ENCODE measurements around the gene NEDD8.
A peak's percentile ranks its signal among the peaks of the same experiment; 100 is the strongest.

Gene NEDD8

DNA sequence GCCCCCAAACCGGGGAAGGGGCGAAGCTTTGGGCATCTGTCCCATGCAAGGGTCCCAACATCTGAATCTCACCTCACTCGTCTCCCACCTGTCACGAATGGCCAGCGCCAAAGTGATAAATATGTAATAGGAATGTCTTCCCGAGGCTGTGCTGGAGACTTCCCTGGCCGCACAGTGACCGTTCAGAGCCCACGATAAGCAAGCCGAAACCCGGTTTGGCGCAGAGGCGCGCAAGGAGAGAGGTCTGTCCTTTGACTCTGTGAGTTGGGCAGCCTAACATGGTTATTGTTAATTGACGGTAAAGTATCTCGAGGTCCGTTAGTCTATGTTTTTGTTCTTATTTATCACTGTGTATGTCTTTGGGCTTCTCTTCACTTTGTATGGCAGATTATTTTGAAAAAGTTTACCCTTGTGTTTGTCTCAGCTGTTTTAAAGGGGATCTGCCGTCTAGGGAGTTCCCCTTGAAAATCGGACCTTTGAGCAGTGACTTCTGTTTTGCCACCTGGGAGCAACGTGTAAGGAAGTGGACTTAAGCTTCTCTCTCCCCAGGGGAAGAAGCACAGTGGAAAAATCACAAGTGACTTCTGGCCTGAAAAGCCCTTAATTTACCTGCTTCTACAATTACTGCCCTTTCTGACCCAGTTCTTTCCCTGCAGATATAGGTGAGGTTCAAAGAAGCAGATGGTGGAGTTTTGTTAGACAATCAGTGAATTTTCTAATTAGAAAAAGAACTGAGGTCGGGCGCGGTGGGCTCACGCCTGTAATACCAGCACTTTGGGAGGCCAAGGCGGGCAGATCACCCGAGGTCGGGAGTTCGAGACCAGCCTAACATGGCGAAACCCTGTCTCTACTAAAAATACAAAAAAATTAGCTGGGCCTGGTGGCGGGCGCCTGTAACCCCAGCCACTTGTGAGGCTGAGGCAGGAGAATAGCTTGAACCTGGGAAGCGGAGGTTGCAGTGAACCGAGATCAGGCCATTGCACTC is 35.8 kb downstream of the NEDD8 start:
- DNase-seq (ENCODE audit: low read depth), result no peak

DNA sequence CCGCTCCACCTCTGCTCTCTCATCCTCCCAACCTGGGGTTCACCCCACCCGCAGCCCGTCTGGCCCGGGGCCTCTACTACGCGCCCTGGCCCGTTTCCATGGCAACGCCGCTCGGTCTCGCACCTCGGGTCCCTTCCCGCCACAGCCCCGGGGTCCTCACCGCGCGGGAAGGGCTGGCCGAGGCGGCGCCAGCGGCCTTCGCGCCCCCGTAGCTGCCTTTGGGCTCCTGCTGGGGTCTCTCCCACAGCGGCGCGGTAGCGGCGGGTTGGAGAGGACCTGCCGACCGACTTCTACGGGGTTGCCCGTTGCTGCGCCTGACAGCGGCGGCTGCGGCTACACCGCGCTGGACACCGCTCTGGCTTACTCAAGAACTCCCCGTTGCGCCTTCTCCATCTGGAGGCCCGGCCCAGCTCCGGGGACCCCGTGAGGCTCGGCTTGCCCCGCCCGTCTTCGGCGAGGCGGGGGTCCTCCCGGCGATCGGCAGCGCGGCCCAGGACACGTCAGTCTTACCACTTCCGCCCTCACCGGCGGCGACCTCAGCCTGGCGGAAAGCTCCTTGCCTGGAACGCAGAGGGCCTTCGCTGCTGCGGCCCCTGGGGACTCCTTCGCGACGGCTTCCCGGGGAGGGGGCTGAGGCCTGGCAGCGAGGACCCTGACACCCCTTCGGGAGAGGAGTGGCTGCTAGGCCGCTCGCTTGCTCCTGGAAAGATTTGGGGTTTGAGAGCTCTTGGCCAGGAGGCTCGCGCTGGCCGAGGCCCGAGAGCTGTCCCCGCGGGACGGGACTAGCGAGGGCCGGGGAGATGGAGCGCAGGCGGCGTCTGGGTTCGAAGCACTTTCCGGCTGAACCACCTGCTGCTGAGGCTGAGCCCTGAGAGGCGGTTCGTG is 36.7 kb downstream of the NEDD8 start, which contains the start of gene TM9SF1:
TSS of gene TM9SF1 (minus strand) at position 256 of the 885 bp plus-strand sequence. CDS start 422 bp downstream, outside the sequence.
- peak; percentile 82 for DNase-seq (ENCODE audit: low read depth)

DNA sequence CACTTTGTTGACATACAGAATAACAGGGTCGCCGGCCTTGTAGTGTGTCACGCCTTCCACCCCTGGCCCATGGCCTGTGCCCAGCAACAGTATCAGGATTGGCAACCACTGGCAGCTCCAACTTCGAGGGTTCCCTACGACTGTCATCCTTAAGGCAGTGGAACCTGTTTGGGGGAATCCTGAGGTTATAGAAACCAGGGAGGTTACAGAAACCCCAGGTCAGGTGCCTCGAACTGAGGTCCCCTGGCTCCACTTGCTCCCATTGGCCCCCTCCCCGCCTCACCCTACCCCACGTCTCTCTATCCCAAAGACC is 37.3 kb downstream of the NEDD8 start:
- no peak for DNase-seq (ENCODE audit: low read depth)

DNA sequence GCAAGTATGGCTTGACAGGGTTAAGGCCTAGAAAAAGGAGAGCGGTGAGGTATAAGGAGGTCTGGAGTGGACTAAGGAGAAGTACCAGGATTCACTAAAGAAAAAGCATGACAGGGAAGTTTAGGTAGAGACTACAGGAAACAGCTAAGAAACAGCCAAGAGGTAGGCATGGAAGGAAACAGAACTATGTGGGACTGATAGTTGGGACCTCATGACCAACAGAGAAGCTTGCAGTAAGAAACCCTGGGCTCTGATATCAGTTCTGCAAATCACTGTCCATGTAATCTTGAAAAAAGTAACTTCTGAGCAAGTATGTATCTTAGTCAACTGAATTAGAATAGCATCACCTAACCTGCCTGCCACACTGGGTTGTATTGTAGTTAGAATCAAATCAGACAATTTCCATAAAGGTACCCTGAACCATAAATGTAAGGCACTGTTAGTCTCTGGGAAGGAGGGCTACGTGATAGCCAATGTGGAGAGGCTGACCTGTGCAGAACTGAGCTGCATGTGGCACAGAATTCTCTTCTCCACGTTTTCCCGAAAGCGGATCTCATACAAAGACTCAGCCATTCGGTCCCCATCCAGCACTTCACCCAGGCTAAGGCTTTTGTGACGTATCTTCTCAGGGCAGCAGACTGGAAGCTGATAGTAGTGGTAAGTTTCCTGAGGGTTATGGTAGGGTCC is 37.8 kb downstream of the NEDD8 start:
- no peak for DNase-seq (ENCODE audit: low read depth)

DNA sequence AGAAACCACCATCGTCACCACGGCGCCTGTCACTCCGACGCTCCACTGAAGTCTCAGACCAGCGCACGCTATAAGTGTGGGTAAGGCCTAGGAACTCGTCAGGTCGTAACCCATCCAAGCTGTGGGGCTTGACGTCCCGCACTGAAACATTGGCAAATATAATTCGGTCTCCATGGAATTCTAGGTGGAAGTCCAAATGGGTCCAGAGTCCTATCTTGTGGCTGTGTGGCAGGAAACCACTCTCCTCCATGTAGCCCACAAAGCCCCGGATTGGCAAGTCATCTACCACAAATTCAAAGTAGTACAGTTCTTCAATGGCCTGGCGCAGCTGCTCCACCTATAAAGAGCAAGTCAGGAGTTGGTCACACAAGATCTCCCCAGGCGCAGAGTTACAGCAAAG is 39.2 kb downstream of the NEDD8 start:
- DNase-seq (ENCODE audit: low read depth), result no peak

DNA sequence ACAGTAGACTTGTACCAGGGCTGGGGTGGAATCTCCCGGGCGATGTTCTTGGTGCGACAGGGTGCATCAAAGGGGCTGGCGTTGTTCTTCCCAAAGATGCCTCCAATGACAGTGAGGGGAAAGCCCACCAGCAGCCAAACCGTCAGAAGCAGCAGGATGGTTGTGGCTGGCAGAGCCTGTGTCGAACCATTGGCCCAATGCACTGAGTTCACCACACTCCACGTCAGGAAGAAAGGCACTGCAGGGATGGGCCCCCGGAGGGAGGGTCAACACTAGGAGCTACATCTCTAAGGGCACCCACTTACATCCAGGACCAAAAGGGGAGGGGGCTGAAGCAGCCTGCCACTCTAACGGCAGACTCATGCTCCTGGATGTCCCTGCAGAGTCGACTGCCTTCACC is 41.8 kb downstream of the NEDD8 start:
- DNase-seq (ENCODE audit: low read depth), result no peak

DNA sequence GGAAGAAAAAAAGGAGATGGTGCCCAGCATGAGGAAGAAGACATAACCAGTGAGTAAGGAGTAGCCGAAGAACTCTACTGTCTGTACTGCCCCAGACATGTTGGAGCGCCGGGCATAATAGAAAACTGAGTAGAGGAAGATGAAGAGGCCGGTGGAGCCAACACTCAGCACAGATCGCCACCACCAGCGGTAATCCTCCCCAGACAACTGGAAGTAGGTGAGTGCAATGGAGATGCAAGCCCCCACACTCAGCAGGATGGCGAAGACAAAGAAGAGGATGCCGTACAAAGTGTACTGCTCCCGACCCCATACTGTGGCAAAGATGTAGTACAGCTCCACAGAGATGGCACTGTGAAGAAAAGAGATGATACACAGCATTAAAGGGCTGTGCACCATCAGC is 42.7 kb downstream of the NEDD8 start:
- no peak for DNase-seq (ENCODE audit: low read depth)

DNA sequence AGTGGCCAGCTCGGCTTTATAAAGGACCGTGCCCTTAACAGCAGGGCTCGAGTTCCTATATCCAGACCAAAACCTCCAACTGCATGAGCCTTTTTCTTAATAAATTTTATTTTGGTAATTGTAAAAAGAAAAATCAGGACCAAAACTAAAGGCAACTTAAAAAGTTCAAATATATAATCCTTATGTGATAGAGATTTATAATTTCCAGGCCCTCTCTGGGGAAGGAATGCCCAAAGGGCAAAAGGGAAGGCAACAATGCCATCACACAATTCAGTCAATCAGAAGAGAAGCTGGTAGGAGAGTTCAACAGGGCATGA is 43.1 kb downstream of the NEDD8 start:
- no peak for DNase-seq (ENCODE audit: low read depth)

DNA sequence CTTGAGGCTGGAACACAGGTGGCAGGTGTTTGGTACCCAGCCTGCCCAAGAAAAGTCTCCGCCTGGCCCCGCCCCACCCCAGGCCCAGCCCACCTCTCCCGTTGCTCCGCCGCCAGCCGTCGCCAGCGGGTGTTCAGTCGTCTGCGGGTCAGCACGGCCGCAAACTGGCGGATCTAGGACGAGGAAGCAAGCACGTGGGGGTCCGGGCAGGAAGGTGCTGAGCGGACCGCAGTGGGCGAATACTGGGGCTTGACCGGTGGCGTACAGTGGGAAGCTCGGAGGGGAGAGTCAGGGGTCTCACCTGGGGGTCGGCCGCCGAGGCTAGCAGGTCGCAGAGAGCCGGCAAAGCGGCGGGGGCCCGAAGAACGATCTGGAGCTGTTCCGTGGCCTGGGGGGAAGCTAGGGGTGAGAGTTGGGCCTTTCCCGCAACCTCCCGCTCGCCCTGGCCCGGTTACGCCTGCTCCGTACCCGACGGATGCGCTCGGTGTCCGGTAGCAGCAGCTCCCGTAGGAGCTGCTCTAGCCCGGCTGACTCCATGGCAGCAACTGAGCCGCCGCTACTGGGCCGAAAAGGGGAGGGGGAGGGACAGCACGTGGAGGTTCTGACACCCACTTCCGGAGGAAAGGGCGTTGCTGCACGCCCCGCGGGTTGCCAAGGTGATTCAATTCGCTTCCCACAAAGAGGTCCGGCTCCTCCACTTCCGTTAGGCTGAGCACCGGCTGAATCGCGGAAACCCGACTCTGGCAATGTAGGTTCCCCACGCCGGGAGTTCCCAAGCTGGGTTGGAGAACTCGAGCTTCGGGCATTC is 43.7 kb downstream of the NEDD8 start, which contains the start of gene IPO4:
TSS of gene IPO4 (minus strand) at position 566 of the 808 bp plus-strand sequence. CDS start at position 537, 29 bp downstream.
- peak; percentile 94 for DNase-seq (ENCODE audit: low read depth)

DNA sequence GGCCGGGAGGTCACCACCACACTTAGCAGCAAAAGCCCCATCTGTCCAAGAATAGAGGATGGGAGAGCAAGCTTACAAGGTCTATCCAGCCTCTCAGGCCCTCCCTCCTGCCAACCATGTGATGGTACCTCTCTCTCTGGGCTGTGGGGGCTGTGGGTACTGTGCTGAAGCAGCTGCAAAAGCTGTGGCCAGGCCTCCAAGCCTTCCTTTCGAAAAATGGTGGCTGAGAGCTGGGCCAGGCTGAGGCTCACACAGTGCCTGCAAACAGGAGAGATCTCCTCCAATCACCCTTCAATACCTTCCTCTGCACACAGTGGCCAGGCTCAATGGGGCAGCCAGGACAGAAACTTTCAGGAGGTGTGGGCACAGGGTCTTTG is 44.6 kb downstream of the NEDD8 start:
- no peak for DNase-seq (ENCODE audit: low read depth)

DNA sequence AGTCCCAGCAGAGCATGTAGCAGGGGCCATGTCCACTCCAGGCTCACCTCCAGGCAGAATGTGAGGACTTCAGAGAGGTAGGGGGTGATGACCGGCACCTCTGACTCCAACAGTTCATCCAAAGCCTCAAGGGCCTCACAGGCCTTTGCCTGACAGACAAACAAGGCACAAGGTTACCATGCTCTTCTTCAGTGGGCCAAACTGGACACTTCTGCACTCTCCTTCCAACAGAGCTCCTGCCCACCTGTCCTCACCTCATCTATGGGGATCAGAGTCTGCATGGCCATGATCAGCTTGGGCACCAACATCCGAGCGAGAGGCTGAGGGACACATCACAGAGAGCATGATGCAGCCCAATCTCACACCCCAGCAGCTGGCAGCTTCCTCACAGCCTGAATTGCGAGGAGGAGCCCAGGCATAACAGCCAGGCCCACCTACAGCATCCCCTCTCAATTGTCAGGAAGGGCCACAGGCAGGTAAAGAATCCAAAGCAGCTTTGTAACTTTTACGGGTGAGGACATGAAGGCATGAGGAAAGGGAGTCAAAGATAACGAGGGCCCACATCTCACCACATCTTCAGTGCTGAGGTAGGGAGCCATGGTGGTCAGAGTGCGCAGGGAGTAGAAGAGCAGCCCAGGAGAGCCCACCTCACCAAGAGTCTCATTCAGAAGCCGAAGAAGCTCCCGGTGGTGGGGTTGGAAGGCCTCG is 45.2 kb downstream of the NEDD8 start:
- DNase-seq (ENCODE audit: low read depth), result no peak

DNA sequence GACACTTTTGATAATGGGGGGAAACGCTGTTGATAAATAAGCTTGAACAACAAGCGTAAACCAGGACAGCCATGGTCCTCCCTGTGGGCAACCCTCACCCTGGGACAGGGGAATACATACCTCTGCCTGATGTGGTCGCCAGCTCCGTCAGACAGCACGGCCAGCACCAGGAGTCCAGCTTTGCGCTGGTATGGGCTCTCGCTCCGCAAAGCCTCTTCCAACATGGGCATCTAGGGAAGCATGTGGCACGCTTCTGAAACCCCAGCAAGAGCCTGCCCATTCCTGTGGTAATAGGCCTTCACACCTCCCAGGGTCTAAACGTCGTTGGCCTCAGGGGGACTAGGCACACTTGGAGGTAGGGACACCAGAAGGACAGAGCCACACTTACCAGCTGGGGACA is 46.4 kb downstream of the NEDD8 start:
- DNase-seq (ENCODE audit: low read depth), result no peak

DNA sequence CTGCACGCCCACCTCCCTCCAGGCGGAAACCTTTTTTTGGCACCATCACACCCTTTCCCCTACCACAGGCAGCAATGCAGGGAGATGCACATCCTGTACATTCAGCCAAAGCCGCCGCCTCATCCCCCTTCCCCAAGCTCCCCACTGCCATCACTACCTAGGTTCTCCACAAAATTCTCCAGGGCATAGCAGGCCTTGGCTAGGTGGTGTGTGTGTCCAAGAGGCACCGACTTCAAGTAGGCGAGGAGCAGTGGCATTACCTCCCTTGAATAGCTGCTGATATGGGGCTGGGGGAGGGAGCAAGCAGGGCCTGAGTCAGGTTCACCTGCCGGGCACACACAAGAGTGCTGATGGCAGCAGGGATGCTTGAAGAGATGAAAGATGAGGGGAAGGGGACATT is 47.1 kb downstream of the NEDD8 start:
- DNase-seq (ENCODE audit: low read depth), result no peak

DNA sequence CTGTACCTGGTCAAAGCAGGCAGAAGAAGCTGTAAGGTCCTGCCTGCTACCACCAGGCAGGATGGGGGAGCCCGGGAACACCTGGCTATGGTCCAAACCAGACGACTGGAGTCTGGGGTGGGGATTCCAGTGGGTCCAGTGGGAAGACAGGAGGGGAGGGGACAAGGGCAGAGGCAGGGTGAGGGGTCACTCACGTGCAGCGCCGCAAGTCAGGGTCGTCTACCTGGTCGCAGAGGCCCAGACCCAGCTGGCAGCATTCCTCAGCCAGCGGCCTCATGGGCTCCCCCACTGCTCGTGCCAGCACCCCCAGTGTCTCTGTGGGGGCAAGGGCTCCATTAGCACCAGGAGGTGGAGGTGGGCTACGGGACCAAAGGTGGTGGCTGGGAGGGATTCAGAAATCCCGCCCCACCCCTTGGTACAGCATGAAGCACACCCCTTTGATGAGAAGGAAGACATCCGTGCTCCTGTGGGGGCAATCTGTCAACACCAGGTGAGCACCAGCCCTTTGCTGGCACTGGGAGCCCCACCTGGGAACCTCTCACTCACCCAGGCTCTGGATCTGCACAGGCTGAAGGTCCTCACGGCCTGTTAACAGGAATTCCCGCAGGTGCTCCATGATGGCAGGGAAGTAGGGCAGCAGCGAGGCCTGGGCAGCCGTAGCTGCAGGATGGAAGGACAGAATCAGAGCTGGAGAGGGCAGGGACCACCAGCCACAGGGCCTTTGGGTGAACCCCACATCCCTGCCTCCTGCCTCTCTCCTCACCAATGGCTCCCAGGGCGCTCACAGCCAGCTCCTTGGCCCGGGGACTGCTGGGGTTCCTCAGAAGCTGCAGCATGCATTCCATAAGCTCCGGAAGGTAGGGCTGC is 47.8 kb downstream of the NEDD8 start:
- no peak for DNase-seq (ENCODE audit: low read depth)

DNA sequence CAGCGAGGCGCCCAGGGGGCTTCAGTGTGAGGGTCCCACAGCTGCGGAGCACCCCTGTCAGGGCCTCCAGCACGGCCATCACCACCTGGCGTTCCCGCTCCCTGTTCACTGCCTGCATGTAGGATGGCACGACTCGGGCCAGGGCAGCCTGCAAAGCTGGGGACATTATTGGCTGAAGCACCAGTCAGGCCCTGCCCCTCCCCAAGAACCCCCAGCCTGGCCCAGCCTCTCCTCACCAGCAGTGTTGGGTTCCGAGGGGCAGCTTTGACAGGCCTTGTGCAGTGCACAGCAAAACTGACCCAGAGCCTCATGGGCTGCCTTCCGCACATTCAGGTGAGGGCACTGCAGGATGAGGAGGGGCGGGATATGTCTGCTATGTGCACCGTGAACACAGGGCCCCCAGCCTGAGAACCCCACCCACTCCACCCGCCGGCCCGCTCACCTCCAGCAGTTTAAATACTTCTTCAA is 49.1 kb downstream of the NEDD8 start:
- no peak for DNase-seq (ENCODE audit: low read depth)

DNA sequence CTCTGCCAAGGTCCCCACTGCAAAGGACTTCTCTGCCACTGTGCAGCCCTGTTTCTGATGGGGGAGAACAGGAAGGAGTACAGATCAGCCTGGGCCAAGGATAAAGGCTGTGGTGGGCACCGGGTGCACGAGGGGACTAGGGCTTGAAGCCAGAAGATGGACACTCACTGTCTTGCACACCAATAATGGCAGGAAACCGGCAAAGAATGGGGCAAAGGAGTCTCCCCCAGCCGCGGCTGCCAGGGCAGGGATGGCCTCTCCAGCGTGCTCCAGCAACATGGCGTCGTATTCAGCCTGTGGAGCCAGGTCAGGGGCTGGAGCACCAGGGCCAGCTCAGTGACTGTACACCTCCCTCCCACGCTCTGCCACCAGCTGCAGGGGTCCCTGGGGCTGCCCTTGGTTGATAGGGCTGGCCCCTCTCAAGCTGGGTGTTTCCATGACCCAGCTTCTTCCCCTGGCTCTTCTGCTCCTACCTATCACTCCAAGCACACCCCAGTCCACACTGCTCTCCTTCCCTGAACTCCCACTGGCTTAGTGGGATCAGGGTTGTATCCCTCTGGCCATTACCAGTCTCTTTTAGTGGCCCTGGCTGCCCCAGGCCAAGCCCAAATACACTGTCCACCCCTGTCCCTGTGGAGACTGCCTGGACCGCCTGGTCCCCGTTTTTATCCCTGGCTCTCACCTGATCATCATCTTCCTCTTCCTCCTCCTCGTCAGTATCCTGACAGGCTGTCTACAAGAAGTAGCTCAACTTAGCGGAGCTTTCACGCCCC is 49.9 kb downstream of the NEDD8 start:
- no peak for DNase-seq (ENCODE audit: low read depth)

DNA sequence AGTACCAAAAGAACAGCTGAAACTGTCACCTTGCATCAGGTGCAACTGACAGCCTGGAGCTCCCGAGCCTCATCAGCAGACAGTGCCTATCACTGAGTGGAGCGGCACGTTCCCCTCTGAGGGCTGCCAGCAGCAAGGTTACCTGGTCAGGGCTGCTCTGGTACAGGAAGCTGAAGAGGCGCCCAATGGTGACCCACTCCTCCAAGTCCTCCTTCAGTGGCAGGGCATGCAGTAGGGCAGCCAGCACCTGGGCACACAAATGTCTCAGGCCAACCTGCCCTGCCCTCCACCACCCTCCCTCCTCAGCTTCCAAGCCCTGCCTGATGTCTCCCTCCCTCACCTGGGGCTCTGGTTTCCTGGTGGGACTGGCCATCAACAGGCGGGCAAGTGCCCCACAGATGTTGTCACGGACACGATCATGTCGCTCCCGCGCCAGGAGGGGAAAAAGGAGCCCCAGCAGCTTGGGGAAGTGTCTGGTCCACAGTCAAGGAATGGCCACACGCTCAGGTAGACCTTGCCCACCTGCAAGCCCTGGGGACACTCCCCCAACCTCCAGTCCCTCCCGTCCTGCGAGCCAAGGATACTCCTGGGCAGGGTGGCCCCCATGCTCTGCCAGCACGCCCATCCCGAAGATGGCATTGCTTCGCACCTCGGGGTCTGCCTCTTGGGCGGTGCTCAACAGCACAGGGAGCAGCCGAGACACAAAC is 50.6 kb downstream of the NEDD8 start:
- no peak for DNase-seq (ENCODE audit: low read depth)

Measured in T follicular helper cell (primary cell).